Common myeloid progenitor, CD34-positive (primary cell): ENCODE results near the gene ADAMTS17.

Source experiments
- CTCF ChIA-PET: fragments of 350-600 bp; sonication (Branson Sonifier 250); formaldehyde crosslinking; loops from one replicate; lab custom pipeline; 2021; ENCODE audit warnings: antibody characterized with exemption; lab: Charles Lee
- POLR2A ChIA-PET: fragments of 350-600 bp; sonication (Branson Sonifier 250); formaldehyde crosslinking; loops from one replicate; lab custom pipeline; 2021; ENCODE audit warnings: antibody characterized with exemption; lab: Charles Lee
- DNase-seq, 3 donors: peaks; one replicate each; pipeline versions ENCODE4 v3.0.0 to v3.0.0-alpha.2; 2013
- H3K27ac ChIP-seq, 2 experiments: 1 replicate in 1 of 2; 2 replicates in 1 of 2; pipeline ENCODE4 v1.7.0; 2013; ENCODE audit warnings: inconsistent platforms in 2 of 2, low read length in 2 of 2, mild to moderate bottlenecking in 2 of 2, low read depth in 1 of 2, moderate library complexity in 1 of 2; ENCODE audit not compliant: severe bottlenecking in 2 of 2, insufficient read depth in 1 of 2, poor library complexity in 1 of 2
- H3K27me3 ChIP-seq, 5 experiments: replicated peaks in 2 of 5; 1 replicate in 3 of 5; 2 replicates in 2 of 5; pipeline versions ENCODE4 v1.6.1 to v1.7.0; 2013; ENCODE audit warnings: low read length in 4 of 5, mild to moderate bottlenecking in 2 of 5, moderate library complexity in 2 of 5, inconsistent platforms in 1 of 5; ENCODE audit not compliant: insufficient read depth in 5 of 5, control insufficient read depth in 4 of 5
- H3K36me3 ChIP-seq, 4 experiments: 1 replicate in 2 of 4; 2 replicates in 2 of 4; pipeline versions ENCODE4 v1.6.1 to v1.7.0; 2013; ENCODE audit warnings: low read length in 3 of 4, control low read depth in 1 of 4, mild to moderate bottlenecking in 1 of 4; ENCODE audit not compliant: control insufficient read depth in 4 of 4, insufficient read depth in 4 of 4
- H3K4me1 ChIP-seq, 4 experiments: 1 replicate in 3 of 4; 2 replicates in 1 of 4; pipeline versions ENCODE4 v1.6.1 to v1.7.1; 2013; ENCODE audit warnings: low read length in 3 of 4, mild to moderate bottlenecking in 3 of 4, control low read depth in 1 of 4, inconsistent platforms in 1 of 4, moderate library complexity in 1 of 4; ENCODE audit not compliant: control insufficient read depth in 4 of 4, insufficient read depth in 4 of 4; ENCODE audit errors: control extremely low read depth in 1 of 4
- H3K4me3 ChIP-seq, 7 experiments: 1 replicate in 4 of 7; 2 replicates in 3 of 7; pipeline versions ENCODE4 v1.5.1 to v1.7.0; 2013; ENCODE audit warnings: mild to moderate bottlenecking in 7 of 7, low read length in 6 of 7, moderate library complexity in 6 of 7, inconsistent platforms in 2 of 7, low read depth in 2 of 7, control low read depth in 1 of 7; ENCODE audit not compliant: insufficient read depth in 4 of 7, control insufficient read depth in 1 of 7; ENCODE audit errors: extremely low read depth in 1 of 7
- H3K9me3 ChIP-seq, 5 experiments: 1 replicate in 4 of 5; 2 replicates in 1 of 5; pipeline versions ENCODE4 v1.6.1 to v1.7.1; 2013; ENCODE audit warnings: low read length in 4 of 5, mild to moderate bottlenecking in 2 of 5, inconsistent platforms in 1 of 5, low read depth in 1 of 5, moderate library complexity in 1 of 5; ENCODE audit not compliant: control insufficient read depth in 4 of 5, insufficient read depth in 2 of 5; ENCODE audit errors: control extremely low read depth in 1 of 5
- WGBS: methylation state at CpG from one replicate; pipeline ENCODE4 v1.1.5; 2013; ENCODE audit not compliant: insufficient coverage; 5-methylcytosine and 5-hydroxymethylcytosine counted together

The ADAMTS17 gene

GRCh38 chr15:100198442-100198841, 143.3 kb downstream of the ADAMTS17 start:
- Histone ChIP-seq H3K9me3 (no peaks in the 10 kb centered on the region), H3K27ac (no peak overlapping the region), H3K4me3 (no peak overlapping the region), H3K36me3 (no peaks in the 10 kb centered on the region), H3K4me1 (peaks cover 0 to 18% (median 3%) of the 10 kb centered on the region in 4 experiments), H3K27me3 (peaks cover 0 to 6% (median 0%) of the 10 kb centered on the region in 5 experiments)
- DNase-seq = no peak
- POLR2A ChIA-PET = no interaction called here
- CTCF ChIA-PET = no interaction called here
- WGBS = 81% methylated on average over 3 of the region's 5 CpGs

- 93% methylated on average over 13 of the region's 14 CpGs for WGBS
- CTCF ChIA-PET = no interaction called here
- POLR2A ChIA-PET = no interaction called here
- Histone ChIP-seq H3K27me3 (peaks cover 0 to 6% (median 0%) of the 10 kb centered on the region in 5 experiments), H3K36me3 (no peaks in the 10 kb centered on the region), H3K27ac (no peak overlapping the region), H3K9me3 (no peaks in the 10 kb centered on the region), H3K4me1 (peaks cover 0 to 6% (median under 1%) of the 10 kb centered on the region in 4 experiments), H3K4me3 (no peak overlapping the region)
- DNase-seq = no peak
Observed at GRCh38 chr15:100196326-100197058, 145.3 kb downstream of the ADAMTS17 start.

GRCh38 chr15:100194996-100195395, 146.8 kb downstream of the ADAMTS17 start:
- H3K4me1 ChIP-seq = no peaks in the 10 kb centered on the region
- H3K27me3 ChIP-seq = peaks cover 0 to 6% (median 0%) of the 10 kb centered on the region in 5 experiments
- H3K27ac ChIP-seq = no peak overlapping the region
- ChIA-PET CTCF (interaction anchor here (0.5 kb wide), 1 partner anchor 581 kb away, joined by 3 read pairs; no protein-coding TSS in a partner anchor), POLR2A (no interaction called here)
- no peak overlapping the region for H3K4me3 ChIP-seq
- no peaks in the 10 kb centered on the region for H3K9me3 ChIP-seq
- H3K36me3 ChIP-seq = no peaks in the 10 kb centered on the region
- 82% methylated on average over 10 of the region's 10 CpGs for WGBS
- no peak for DNase-seq

- Histone ChIP-seq H3K27ac (no peak overlapping the region), H3K27me3 (peaks cover 0 to 6% (median 0%) of the 10 kb centered on the region in 5 experiments), H3K36me3 (no peaks in the 10 kb centered on the region), H3K4me3 (no peak overlapping the region), H3K4me1 (no peaks in the 10 kb centered on the region), H3K9me3 (no peaks in the 10 kb centered on the region)
- POLR2A ChIA-PET = no interaction called here
- DNase-seq = no peak
- CTCF ChIA-PET = no interaction called here
- WGBS = 96% methylated on average over 21 of the region's 21 CpGs
Observed at GRCh38 chr15:100193277-100193860, 148.4 kb downstream of the ADAMTS17 start.

- Histone ChIP-seq H3K9me3 (peaks cover 0 to 3% (median 0%) of the 10 kb centered on the region in 5 experiments), H3K36me3 (no peaks in the 10 kb centered on the region), H3K27ac (no peak overlapping the region), H3K4me1 (no peaks in the 10 kb centered on the region), H3K4me3 (no peak overlapping the region), H3K27me3 (peaks cover 0 to 6% (median 0%) of the 10 kb centered on the region in 5 experiments)
- POLR2A ChIA-PET = no interaction called here
- WGBS = 84% methylated on average over 11 of the region's 14 CpGs
- CTCF ChIA-PET = no interaction called here
- DNase-seq = no peak
Observed at GRCh38 chr15:100192097-100193080, 149.4 kb downstream of the ADAMTS17 start.

- peaks cover 0 to 3% (median 0%) of the 10 kb centered on the region in 5 experiments for H3K9me3 ChIP-seq
- DNase-seq = no peak
Observed at GRCh38 chr15:100191161-100191560, 150.6 kb downstream of the ADAMTS17 start.

More at GRCh38 chr15:100191161-100191560, 150.6 kb downstream of the ADAMTS17 start:
- ChIA-PET CTCF (no interaction called here), POLR2A (no interaction called here)
- H3K4me1 ChIP-seq = no peaks in the 10 kb centered on the region
- no peak overlapping the region for H3K4me3 ChIP-seq
- H3K36me3 ChIP-seq = no peaks in the 10 kb centered on the region
- peaks cover 0 to under 1% (median 0%) of the 10 kb centered on the region in 5 experiments for H3K27me3 ChIP-seq
- 50% methylated on average over 8 of the region's 8 CpGs for WGBS
- no peak overlapping the region for H3K27ac ChIP-seq
